Stimulated activated CD8-positive, alpha-beta memory T cell treated with anti-CD3 and anti-CD28 coated beads, Interleukin-4, amount 100 ng/mL, for 4 hours (primary cell): ENCODE results near the gene FAM174C.
A peak's percentile ranks its signal among the peaks of the same experiment; 100 is the strongest.

Source experiments
- DNase-seq, 2 donors: peaks; one replicate each; pipeline ENCODE4 v3.0.0-alpha.2; 2020; ENCODE audit warnings: low read depth in 2 of 2, low spot score in 1 of 2

The FAM174C gene

GRCh38 chr19:1249990-1250436, 25.3 kb upstream of the FAM174C start:
- DNase-seq, result no peak

DNA sequence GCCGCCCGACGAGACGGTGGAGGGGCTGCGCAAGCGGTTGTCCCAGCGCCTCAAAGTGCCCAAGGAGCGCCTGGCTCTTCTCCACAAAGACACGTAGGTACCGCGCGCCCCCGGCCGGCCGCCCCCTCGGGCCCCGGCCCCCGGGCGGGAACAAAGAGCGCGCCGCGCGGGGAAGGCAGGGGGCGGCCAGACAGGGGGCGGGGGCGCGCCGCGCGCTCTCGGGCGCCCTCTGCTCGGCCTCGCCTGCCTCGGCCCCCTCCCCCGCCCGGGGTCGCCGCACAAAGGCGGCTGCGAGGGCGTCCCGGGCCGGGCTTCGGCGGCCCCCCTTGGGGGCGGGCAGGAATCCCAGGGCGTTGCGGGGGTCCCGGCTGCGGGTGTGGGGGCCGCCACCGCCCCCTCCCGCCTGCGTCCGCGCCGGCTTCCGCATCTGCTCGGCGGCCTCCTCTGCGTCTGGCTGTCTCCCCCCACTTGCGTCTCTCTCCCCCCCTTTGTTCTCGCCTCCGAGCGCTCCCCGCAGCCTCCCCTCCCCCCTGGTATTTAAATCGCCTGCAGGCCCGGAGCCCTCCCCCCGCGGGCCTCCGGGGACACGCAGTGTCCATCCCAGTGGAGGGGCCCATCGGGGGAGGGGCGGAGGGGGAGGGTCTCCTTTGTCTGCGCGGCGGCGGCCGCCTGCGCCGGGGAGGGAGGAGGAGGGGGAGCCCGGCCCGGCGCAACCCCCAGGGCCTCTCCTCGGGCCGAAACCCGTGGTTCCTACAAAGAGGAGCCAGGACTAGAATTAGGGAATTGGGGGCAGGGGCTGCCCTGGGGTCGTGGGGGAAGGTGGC, 24.7 kb upstream of the FAM174C start:
- no peak for DNase-seq

DNA sequence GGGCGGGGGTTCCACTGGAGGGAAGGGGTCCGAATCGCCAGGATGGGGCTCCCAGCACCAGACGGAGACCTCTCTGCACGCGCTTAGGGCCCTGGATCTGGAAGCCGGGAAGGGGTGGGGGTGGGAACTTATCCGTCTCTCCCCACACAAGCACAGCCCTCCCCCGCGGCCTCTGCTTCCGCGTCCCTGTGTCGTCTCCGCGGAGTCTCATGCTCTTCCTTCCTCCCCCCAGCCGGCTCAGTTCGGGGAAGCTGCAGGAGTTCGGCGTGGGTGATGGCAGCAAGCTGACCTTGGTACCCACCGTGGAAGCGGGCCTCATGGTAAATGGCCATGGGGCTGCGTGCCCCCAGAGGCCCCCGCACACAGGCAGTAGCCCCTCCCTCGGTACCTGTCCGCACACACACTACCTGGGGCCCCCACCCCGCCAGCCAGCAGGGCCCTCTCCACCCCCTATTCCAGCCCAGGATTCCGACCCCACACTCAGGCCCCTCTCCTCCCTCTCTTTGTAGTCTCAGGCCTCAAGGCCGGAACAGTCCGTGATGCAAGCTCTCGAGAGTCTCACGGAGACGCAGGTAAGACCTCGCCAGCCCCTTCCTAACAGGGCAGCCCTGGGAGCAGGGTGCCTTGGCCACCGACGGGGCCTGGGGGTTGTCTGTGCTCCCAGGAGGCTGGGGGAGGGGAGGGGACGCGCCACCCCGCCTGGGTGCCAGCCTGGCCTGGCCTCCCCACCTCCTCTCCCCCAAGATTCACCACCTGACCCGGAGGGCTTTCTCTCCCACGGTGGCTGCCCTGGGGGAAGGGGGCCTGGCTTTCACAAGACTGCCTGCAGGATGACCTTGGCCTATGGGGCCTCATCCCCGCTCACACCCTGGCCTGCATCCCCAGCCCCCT, 23.8 kb upstream of the FAM174C start:
- no peak for DNase-seq

GRCh38 chr19:1252221-1252820, 23.0 kb upstream of the FAM174C start:
- peak in 1 of 2 donors; percentile 56 for DNase-seq

DNA sequence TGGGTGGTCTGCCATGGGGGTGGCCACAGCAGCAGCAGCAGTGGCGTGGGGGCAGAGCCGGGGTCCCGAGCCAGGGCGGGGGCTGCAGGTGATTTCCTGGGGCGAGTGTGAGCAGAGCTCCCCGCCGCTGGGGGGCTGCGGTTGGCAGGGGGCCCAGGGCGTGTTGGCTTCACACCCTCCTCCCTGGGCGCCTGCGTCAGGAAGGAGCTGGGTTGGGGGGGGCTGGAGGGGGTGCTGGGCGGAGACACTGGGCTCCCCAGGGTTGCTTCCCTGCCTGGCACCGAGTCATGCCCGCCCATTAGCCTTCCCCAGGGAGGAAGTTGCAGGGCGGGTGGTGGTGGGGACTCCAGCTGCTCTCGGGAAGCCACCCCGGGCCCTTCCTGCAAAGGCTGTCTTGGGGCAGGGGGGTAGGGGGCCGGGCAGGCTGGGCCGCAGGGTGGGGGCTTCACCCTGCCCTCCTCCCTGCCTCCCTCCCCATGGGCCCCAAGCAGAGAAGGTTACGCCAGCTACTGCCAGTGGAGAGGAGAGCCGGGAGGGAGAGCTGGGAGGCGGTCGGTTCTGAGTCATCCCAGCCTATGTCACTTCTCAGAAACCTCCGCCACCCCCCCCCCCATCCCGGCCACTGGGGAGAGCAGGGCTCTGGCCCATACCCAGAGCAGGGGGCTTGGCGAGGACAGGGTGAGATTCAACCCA, 22.4 kb upstream of the FAM174C start:
- DNase-seq, result peak in 1 of 2 donors; percentile 67

DNA sequence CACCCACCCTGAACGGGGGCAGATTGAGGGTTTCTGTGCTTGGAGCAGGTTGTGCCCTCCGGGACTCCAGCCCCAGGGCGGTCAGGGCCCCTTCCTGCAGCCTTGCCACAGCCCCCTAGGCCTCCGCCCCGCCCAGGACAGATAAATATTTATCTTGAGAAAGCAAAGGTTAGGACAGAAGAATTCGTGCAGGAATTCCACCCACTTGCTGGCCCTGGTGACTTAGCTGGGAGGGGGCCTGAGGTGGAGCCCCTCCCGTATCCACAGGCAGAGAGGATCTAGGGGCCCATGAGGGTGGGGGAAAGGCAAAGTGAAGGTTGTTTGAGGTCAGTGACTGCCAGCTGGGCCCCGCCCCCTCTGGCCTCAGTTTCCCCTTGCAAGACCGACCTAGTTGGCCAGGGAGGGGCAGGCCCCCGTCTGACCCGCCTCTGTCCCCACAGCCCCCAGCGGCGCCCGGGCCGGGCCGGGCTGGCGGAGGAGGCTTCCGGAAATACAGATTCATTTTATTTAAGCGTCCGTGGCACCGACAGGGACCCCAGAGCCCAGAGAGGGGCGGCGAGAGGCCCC, 21.7 kb upstream of the FAM174C start:
- DNase-seq, result no peak

DNA sequence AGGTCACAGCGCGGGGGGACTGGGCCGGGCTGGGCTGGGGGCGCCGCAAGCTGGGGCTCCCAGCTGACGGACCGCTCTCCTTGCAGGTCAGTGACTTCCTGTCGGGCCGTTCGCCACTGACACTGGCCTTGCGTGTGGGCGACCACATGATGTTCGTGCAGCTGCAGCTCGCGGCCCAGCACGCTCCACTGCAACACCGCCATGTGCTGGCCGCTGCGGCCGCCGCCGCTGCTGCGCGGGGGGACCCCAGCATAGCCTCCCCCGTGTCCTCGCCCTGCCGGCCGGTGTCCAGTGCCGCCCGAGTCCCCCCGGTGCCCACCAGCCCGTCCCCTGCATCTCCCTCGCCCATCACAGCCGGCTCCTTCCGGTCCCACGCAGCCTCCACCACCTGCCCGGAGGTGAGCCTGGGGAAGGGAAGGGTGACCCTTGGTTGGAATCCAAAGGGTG, 21.2 kb upstream of the FAM174C start:
- DNase-seq, result no peak

DNA sequence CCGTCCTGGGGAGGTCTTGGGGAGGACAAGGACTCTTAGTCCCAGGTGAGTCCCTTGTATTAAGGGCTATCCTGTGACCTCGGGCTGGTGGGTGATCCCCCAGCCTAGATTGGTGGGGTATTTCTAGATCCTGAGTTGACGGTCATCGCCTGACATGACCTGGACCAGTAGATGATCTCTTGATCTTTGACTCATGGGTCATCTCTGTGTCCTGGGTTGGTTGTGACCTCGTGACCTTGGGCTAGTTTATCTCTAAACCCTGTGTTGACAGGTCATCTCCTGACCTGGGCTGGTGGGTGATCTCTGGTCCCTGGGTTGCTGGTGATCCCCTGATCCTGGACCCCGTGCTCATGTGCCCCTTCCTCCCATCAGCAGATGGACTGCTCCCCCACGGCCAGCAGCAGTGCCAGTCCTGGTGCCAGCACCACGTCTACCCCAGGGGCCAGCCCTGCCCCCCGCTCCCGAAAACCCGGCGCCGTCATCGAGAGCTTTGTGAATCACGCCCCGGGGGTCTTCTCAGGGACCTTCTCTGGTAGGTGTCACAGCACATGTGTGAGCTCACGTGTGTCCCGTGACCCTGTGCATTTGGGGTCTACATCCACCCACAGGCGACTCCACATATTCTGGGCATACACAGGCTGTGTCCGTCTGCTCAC, 20.7 kb upstream of the FAM174C start:
- DNase-seq, result no peak

- no peak for DNase-seq
Observed at GRCh38 chr19:1255186-1256161, 19.9 kb upstream of the FAM174C start.

GRCh38 chr19:1256646-1257474, 18.5 kb upstream of the FAM174C start:
- DNase-seq, result no peak

- DNase-seq, result no peak
Observed at GRCh38 chr19:1257475-1258162, 17.7 kb upstream of the FAM174C start.

DNA sequence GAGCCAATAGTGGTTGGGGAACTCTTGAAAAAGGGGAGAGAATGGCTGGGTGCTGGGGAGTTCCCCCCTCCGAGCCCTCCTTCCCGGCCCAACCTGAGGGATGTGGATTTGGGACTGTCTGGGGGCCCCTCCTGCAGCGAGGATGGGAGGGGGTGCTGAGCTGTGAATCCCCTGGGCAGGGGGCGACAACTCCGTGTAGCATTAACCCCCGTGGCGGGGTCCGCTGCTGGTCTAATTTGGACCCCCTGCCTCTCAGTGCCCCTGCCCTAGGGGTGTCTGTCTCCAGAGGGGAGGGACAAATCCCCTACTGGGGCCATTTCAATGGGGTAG, 17.2 kb upstream of the FAM174C start:
- DNase-seq, result no peak

GRCh38 chr19:1258707-1259205, 16.6 kb upstream of the FAM174C start:
- no peak for DNase-seq

GRCh38 chr19:1259206-1259875, 16.0 kb upstream of the FAM174C start:
- peak in 1 of 2 donors; percentile 56 for DNase-seq

- DNase-seq, result no peak
Observed at GRCh38 chr19:1259876-1260748, 15.2 kb upstream of the FAM174C start.
